HG02798 (cell line): ENCODE results near the gene SEMA3C.
"Not testable (repeated sequence)": the region's sequence is repeated elsewhere in the genome, so short reads cannot be mapped to it uniquely, and the experiment has no call there.

Experiments used
- ATAC-seq: cut with Tn5 transposase; IDR thresholded peaks from one replicate; pipeline ENCODE4 v1.9.1; 2021; ENCODE audit warnings: mild to moderate bottlenecking; ENCODE audit not compliant: unreplicated experiment, poor library complexity

Gene SEMA3C

DNA sequence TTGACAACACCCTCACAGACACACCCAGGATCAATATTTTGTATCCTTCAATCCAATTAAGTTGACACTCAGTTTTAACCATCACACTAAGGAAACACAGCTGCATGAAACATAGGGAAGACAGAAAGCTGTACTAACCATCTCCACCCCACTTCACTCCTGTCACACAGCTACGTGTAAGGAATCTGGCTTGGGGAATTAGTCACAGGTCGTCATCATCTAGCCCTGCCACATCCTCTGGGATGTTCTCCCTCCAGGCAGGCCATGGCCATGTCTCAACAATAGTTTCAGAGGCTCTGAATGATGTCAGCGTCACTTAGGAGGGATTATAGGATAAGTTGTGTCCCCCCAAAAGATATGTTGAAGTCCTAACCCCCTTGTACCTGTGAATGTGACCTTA, 10.8 kb upstream of the SEMA3C start:
- no peak for ATAC-seq

DNA sequence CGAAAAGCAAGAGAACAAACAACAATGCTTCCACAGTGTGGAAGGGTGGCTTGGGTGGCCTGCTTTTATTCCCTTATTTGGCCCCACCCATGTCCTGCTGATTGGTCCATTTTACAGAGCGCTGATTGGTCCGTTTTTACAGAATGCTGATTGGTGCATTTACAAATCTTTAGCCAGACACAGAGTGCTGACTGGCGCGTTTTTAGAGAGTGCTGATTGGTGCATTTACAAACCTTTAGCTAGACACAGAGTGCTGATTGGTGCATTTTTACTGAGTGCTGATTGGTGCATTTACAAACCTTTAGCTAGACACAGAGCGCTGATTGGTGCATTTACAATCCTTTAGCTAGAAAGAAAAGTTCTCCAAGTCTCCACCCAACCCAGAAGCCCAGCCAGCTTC, 8.1 kb upstream of the SEMA3C start:
- not testable (repeated sequence) for ATAC-seq

DNA sequence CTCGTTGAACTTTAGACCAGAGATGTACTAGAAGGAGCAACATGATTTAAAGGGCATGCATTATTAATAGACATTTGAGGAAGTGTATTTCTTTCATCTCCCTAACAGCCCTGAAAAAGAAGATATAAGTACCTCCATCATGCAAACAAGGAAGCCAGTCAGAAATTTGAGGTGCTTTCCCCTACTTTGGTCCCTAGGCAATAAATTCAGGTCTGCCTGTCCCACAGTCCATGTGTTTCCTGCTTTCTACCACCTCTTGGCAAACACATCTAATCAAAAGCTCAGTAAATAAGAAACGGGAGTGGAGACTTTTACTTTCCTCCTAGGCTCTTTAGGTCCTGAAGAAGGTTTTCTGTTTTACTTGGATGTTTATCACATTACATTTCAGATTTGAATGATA, 5.2 kb upstream of the SEMA3C start:
- ATAC-seq = no peak

DNA sequence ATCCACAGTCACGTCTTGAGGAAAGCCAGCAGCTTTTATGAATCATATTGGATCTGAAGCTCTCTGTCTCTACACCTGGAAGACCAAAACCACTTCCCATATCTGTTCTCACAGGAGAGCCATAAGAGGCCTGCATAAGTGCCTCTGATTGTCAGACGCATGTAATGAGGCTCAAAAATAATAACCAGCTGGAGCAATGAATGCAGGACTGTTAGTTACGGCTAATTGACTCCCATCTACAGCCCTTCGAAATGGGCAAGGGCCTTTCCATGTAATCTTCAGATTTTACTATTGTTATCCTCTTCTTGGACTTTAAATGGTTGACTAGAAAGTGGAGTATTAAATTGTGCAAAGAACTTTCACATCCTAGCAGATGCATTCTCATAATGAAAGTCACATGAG, 4.4 kb upstream of the SEMA3C start:
- no peak for ATAC-seq

DNA sequence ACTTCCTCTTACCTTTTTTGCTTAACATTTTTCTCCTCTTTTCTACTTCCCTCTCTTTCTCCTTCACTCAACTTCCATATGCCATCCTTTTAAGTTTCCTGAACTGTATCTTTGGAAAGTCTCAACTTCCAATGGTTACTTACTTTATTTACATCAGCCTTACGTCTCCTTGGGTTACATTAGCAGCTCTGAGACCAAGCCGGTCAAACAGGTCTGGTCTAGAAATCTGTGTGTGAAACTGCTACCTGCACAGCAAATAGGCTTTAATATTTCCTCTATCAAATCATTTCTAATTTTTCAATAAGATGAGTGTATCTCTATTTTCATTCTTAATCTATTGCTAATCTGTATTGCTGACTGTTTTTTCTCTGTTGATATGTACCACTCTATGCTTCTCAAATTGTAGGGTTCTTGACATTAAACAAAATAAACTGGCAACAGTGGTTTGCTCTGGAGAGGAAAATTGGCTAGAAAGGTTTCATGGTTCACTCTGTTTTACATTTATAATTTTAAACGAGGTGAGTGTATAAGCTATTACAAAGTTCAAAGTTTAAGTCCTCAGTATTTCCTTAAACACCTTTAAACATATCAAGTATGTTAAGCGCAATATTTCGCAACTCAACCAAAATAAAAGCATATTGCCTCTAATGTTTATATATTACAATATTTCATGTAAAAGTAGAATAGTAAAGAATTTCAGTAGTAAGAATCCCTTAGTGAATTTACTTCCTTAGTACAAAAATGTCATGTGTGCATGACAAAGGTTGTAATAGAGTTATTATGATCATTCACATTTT, 3.6 kb upstream of the SEMA3C start:
- ATAC-seq = no peak

DNA sequence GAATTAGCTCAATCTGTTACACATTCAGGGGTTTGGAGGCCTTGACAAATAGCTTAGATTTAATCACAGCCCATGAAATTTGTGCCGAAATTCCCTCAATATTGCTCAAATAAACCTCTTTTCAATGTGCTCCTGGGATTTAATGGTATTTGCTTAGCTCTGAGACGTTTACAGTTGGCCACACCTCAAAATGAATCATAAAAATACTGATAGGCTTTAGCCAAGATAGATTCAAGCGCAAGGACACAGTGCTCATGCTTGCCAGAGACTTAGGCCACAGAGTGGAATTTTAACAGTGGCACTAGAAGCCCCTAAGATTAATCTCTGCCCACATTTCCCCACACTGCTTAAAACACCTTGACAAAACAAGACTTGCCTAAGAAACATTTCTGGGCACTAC, 2.3 kb upstream of the SEMA3C start:
- ATAC-seq = no peak

DNA sequence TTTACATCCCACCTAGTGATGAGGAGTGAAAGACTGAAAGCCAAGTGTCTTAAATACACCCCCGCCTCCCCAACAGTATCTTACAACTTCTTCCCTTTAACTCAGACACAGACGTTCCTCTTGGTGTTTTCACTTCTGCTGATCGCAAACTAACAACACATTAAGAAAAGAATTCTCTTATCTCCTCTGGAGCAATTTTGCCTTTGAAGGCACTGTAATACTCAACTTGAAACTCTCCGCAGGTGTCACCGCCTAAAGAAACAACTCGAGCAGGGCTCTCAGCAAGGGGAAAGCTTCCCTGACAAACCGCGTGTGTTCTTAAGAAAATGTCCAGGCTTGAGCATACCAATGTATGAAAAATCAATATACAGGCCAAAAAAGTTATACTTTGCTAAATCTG, 452 bp downstream of the SEMA3C start:
- ATAC-seq = peak; percentile 53

DNA sequence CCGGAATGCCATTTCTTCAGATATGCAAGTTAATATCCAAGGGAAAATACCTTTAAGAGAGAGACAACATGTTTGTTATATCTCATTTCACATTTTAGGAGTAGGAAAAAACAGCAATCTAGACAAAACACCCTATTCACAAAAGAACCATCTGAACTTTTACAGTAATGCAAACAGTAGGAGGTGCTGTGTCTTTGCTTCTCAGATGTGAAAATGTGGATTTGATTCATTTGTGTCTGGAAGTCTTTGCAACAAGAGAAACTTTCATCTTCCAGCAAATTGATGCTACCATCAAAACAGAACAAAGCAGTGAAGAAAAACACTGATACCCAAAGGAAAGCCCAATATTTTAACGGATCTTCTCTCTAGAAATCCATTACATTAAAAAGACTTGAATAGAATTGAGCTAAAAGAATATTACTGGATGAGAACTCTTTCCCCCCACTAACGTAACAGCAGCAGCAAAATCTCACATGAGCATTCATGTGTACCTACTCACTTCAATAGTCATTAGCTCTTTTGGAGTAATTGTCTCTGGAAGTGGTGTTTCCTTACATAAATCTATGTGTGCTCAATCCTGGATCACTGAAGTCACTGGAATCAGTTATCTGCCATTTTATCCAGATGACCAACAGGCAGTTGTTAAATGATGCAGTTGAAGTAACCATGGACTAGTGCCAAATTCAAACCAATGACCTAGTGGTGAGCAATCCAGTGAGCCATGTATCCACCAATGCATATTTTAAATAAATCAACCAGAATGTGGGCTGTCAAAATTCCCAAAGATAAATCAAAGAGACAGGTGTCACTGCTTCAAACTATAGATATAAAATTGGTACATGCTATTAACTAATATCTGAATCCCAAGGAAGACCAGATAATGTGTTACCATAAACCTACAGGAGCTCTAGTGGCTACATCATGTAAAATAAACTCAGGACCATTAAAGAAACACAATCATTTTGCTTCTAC, 1.8 kb downstream of the SEMA3C start:
- ATAC-seq = no peak

DNA sequence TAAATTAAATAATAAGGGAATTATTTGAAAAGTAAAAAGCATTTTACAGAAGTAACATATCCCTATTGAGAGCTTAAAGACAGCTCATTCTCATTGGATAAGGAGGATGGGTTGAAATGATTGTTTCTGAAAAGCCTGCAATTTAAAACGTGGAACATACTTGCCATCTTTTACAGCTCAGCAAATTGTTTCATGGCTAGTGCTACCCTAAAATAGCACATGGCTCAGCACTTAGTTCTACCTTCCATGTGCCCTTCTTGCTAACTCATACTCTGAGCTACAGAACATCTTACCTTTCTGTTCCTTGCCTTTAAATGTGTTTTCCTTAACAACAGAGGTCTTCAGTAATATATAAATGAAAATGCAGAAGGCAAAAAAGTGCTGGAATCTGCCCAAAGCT, 8.6 kb downstream of the SEMA3C start:
- no peak for ATAC-seq

DNA sequence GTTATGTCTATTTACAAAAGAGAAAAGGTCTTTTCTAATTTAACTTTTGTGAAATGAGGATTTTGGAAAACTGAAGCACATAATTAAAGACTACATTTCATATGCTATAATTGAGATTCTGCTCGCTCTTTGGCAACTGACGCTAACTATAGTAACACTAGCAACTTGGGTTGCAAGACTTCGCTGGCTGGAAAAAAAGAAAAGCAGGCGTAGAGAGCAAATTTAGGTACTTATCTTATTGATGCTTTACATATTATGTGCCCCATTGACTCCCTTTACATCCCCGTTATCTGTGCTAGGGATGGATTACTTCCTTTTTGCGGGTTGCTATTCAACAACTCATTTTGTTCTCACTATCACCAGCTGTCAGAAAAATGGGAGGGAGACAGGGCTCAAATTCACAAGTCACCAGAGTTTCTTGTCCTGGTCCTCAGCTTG, 10.5 kb downstream of the SEMA3C start:
- ATAC-seq = no peak

DNA sequence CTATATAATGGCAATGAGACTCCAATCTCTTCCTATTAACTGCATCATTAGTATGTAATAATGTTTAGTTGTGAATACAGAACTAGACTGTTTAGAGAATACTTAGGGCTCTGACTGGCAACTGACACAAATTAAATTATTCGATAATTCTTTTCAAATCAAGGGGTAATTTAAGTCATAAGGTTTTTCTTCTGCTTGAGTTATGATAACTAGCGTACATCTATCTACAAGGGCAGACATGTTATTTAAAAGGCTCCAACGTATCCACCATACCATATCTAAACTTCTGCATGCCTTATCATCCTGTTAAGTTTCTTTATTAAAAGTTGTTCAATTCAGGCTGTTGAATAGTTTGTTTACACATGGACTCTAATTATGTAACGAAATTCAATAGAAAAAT, 11.2 kb downstream of the SEMA3C start:
- no peak for ATAC-seq

DNA sequence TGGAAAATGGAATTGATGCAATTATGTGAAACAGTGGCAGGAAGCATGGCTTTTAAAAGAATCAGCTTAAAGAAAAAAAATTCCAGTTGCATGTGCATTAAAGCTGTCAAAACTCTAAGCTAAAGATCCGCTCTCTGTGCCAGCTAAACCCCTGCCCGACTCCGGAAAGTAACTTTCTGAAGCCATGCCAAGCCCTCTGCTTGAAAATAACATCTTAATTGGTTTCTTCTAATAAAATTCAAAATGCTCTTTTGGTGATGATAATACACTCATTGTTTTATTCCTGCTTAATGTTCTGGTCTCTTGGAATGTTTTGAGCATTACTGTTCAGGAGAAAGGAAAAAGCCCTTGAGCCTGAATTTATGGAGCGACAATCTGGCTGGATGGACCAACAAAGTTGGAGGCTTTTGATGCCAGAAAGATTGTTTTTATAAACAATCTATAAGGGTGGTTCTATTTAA, 11.7 kb downstream of the SEMA3C start:
- ATAC-seq = no peak

DNA sequence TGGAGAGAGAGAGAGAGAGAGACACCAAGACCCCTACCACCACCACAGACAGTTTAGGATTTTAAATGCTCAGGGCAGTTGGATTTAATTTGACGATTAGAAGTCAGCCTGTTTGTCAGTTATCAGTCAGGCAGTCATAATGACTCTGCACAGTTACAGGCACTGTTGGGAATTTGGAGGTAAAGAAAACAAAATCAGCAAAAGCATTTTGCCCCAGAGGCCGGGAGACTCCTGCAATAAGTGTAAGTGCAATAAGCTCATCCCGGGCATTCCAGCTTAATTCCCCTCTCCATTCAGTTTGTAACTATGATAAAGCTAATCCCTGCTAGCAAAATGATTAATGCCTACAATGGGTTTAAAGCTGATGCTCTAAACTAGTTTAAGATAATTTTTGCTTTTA, 13.5 kb downstream of the SEMA3C start:
- ATAC-seq = no peak

DNA sequence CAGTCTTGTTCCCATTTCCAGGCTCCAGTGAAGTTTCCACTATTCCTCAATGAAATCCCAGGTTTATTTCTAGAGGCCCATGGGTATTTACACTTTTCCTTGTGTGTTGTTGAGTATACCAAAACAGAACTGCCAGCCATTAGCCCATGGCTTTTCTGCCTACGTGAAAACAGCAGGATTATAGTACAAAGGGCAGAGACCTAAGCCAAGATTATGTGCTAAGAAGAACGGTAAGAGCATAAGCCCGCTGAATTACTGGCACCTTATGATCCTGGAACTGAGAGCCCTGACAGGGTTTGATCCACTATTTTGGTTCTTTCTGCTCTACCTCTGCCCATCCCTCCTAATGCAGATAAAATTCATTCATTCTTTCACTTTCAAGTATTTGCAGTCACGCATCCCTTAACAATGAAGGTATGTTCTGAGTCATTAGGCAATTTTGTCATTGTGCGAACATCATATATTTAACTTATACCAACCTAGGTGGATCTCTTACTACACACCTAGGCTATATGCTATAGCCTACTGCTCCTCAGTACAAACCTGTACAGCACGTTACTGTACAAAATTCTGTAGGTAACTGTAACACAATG, 16.0 kb downstream of the SEMA3C start:
- ATAC-seq = no peak

DNA sequence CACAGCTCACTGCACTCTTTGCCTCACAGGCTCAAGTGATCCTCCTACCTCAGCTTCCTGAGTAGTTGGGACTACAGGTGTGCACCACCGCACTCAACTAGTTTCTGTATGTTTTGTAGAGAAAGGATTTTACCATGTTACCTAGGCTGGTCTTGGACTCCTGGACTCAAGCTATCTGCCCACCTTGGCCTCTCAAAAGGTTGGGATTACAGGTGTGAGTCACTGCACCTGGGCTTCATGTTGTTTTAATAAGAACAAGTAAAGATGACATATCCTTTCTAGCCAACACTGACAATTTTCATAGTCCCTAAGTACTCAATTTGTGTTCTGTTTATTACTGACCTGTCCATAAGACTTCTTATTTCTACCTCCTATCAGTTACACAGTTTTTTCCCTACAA, 16.8 kb downstream of the SEMA3C start:
- ATAC-seq = no peak

DNA sequence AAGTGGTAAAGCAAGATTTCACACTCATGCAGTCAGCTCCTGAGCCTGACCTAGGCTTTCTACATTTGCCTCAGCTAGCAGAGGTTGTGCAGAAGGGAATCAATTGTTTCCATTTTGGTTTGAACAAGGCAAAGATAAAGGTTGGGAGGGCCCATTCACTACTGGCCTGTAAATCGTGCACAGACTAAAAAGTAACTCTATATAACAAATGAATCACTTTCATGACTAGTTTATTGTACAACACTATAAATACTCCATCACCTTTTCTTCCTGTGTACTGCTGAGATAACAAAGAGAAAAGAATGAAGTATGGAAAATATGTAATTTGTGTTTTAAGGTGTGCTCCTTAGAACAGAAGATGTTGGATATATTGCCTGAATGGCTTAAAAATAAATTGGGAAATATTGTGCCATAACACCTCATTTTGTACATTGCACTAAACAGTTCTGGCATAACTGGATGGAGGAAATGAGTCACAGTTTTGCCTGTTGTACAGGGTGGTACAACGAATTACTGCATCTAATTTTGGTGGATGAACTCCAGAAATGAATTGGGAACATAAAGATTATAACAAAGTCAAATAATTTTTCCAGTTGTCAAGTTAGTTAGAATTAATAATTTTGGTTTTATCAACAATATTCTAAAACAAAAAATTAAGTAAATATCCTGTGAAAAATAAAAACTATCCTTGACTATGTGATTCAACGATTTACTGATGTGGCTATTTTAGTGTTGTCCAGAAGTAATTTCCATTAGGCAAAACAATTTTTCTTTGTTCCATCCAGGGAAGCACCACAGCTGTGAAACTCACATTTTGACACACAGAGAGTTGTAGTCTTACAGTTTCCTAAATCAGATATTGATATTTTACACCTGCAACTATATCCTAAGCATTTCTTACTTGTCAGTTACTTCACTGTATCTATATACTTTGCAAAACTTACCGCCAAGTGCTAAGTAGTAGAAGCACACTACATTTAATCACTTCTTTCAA, 18.0 kb downstream of the SEMA3C start:
- no peak for ATAC-seq

DNA sequence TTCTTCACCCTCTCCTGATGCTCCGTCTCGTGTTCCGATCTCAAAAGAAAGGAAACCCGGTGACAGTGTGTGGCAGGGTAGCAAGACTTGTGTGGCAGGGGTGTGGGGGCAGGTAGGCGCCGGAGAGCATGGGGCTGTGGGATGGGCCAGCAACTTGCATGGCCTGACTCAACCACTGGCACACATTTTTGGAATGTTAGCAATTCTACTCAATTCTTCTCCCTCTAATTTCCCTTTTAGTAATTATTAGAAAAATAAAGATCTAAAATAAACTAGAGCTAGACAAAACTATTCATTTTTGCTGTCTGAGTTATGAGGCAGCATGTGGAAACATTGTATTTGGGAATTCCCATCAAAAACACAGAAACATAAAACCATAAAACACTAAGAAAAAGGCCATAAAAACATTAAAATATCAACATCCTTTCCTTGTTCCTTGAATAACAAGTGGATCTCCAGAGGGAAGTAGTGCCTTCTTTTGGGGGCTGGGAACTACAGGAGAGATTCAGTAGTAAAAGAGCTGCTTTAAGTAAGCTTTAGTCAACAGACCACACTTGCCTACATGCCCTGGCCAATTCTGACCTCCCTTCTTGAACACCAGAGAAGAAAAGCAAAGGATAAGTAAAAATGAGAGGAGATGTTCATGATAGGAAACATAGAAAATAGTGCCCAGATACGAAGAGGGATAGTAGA, 21.8 kb downstream of the SEMA3C start:
- ATAC-seq = no peak

DNA sequence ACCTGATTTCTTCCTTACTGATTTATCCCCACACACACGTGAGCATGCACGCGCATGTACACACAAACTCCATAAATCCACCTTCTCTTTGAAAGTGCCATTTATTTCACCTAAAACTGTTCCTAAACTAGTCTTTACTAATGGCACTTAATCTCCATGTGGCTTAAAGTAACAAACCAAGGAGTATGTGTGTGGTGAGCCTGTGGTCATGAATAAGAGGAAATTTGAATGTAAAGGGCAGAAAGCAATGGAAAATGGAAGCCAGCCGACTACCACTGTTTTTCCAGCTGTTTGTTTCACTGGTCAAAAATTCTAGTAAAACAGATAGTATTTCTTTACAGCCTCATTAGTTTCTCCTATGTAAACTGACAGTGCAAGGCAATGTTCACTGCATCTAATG, 23.8 kb downstream of the SEMA3C start:
- ATAC-seq = no peak

DNA sequence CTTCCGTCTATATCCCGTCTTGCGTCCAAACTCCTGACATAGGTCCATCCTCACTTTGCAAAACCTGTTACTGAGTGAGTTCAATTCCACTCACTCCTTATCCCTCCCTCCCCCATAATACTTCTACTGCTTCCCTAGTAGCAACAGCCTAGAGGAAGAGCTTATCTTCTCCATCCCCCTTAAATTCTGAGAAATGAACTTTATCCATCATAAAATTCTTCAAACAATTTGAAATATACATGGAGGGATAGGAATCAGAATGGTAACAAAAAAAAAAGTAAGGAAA, 27.6 kb downstream of the SEMA3C start:
- no peak for ATAC-seq
